AG10803 (cell line): Measurements from ENCODE around the gene LASP1NB.

ENCODE experiments used
- DNase-seq: peaks from one replicate; pipeline ENCODE4 v3.0.0; 2010; ENCODE audit warnings: low read depth
- H3K4me3 ChIP-seq: 2 replicates; pipeline ENCODE4 v1.5.1; 2011; ENCODE audit warnings: mild to moderate bottlenecking, low read length, control low read depth
- TF ChIP-seq, protein P1 (sequence below): conservative IDR thresholded peaks from 2 replicates; pipeline ENCODE4 v1.5.1; 2011; ENCODE audit warnings: mild to moderate bottlenecking, low read length, control low read depth, inconsistent platforms

Gene LASP1NB

DNA sequence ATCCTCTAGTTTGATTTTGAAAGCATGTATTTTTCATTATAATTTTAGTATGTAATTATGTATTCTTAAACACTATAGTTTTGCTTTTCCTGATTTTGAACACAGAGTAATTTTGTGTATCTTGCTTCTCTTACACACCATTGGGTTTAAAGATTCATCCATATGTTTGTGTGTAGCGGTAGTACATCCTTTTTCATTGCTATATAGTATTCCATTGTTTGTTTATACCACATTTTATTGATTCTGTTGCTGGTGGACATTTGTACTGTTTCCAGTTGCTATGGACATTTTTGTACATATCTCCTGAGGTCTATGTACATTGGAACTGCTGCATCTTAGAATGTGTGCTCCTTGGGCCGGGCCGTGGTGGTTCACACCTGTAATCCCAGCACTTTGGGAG, 20.5 kb upstream of the LASP1NB start:
- no peak overlapping the region for H3K4me3 ChIP-seq
- TF ChIP-seq, protein P1, sequence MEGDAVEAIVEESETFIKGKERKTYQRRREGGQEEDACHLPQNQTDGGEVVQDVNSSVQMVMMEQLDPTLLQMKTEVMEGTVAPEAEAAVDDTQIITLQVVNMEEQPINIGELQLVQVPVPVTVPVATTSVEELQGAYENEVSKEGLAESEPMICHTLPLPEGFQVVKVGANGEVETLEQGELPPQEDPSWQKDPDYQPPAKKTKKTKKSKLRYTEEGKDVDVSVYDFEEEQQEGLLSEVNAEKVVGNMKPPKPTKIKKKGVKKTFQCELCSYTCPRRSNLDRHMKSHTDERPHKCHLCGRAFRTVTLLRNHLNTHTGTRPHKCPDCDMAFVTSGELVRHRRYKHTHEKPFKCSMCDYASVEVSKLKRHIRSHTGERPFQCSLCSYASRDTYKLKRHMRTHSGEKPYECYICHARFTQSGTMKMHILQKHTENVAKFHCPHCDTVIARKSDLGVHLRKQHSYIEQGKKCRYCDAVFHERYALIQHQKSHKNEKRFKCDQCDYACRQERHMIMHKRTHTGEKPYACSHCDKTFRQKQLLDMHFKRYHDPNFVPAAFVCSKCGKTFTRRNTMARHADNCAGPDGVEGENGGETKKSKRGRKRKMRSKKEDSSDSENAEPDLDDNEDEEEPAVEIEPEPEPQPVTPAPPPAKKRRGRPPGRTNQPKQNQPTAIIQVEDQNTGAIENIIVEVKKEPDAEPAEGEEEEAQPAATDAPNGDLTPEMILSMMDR, result no peak
- no peak for DNase-seq

GRCh38 chr17:38905375-38905774, 20.0 kb upstream of the LASP1NB start:
- no peak overlapping the region for H3K4me3 ChIP-seq
- no peak for DNase-seq
- TF ChIP-seq, protein P1, result no peak

DNA sequence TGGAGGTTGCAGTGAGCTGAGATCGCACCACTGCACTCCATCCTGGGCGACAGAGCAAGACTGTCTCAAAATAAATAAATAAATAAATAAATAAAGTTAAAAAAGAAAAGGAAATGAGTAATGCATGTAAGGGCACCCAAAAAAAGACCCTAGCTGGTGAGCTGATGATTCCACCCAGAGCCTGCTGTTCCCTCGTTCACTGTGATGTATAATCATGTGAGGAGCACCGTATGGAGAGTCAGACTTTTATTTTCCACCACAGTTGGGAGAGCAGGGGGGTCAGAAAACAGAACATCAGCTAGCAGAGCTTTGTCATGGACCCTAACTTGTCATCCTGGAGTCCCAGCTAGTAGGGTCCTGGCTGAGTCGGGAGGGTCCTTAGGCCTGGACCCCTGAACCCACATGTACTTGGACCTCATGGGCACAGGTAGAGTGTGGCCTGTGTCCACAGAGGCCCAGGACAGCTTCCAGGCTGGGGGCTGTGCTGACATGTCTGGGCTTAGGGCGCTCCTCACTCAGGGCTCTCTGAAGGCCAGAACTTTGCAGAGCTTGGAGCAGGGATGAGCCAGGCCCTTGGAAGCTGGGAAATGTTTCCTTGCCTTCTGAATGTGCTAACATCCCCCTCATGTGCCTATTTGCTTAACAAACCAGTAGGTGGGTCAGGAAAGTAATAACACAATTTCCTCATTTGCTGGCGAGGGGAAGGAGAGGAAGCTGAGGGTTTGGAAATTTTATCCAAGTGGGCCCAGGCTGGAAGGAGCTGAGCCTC, 18.8 kb upstream of the LASP1NB start:
- TF ChIP-seq, protein P1, result no peak
- H3K4me3 ChIP-seq, result no peak overlapping the region
- DNase-seq, result no peak

- no peak overlapping the region for H3K4me3 ChIP-seq
- DNase-seq, result no peak
- TF ChIP-seq, protein P1, result no peak
These were observed 17.3 kb upstream of the LASP1NB start for GRCh38 chr17:38907930-38908675.

- TF ChIP-seq, protein P1, result no peak
- no peak for DNase-seq
- no peak overlapping the region for H3K4me3 ChIP-seq
These were observed 16.7 kb upstream of the LASP1NB start for GRCh38 chr17:38908676-38909181.

GRCh38 chr17:38910325-38910724, 15.1 kb upstream of the LASP1NB start:
- TF ChIP-seq, protein P1, result no peak
- no peak for DNase-seq

More at GRCh38 chr17:38910325-38910724, 15.1 kb upstream of the LASP1NB start:
- no peak overlapping the region for H3K4me3 ChIP-seq
